Ammon's horn (tissue), 1 donor: Measurements from ENCODE around the gene CA5A.
"Not testable (repeated sequence)": the region's sequence is repeated elsewhere in the genome, so short reads cannot be mapped to it uniquely, and the experiment has no call there.

Experiments
- DNase-seq: peaks from one replicate; pipeline ENCODE4 v3.0.0-alpha.2; 2016; ENCODE audit warnings: low spot score

The CA5A gene

DNA sequence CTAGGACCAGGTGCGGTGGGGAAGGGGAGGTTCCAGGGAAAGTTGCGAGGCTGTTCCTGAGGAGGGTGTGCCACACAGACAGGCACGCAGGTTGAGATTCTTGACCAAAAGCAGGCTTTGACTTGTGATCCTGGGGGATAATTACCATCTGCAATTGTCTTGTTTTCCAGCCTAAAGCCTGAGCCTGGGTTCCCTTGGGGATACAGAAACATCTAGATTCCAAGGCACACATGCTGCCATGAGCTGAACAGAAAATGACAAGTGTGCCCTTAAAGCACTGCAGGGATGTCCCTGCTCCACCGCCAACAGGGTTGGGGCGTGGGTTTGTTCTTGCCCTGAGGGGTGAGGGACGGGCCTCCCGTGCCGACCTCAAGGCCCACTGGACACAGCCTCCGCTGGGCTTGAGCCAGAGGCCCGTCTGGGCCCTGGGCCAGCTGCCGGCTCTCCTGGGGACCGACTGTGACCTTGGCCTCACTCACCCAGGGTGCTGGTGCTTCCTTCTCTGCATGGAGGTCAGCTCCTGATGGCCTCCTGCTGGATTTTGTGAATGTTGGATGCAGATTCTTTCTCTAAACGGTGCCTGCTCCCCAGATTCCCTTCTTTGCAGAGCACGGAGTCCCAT, 14.0 kb downstream of the CA5A start:
- no peak for DNase-seq

DNA sequence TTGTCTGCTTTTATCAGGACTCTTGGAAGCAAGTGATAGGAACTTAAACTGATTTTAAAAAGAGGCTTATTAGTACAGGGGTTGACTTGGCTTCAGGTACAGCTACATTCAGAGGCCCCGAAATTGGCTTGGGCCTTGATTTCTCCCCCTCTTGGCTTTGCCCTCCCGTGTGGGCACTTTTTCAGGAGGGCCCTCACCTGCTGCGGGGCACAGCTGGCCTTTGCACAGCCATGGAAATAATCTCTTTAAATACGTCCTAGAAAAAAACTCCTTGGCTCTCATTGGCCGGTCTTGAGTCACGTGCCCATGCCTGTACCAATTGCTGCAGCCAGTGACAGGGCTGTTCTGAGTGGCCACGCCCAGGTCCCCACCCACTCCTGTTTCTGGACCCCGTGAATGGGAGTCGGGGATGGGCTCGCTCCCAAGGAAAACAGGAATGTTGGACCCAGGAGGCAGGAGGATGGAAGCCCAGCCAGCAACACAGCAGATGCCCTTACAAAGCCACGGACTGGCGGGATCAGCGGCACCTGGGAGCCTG, 15.0 kb downstream of the CA5A start:
- no peak for DNase-seq

DNA sequence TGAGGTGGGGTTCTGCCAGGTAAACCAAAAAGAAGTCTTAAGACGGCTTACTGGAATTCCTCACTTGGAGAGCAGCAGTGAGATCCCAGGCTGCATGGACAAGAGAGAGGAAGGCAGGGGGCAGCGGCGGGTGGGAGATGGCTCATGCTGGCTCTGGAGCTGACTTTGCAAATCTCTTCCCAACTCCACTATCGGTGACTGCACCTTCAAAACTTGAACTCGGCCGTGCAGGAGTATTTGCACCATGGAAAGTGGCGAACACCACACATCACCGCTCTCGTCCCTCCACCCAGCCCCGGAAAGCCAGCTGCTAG, 16.7 kb downstream of the CA5A start:
- DNase-seq = no peak

DNA sequence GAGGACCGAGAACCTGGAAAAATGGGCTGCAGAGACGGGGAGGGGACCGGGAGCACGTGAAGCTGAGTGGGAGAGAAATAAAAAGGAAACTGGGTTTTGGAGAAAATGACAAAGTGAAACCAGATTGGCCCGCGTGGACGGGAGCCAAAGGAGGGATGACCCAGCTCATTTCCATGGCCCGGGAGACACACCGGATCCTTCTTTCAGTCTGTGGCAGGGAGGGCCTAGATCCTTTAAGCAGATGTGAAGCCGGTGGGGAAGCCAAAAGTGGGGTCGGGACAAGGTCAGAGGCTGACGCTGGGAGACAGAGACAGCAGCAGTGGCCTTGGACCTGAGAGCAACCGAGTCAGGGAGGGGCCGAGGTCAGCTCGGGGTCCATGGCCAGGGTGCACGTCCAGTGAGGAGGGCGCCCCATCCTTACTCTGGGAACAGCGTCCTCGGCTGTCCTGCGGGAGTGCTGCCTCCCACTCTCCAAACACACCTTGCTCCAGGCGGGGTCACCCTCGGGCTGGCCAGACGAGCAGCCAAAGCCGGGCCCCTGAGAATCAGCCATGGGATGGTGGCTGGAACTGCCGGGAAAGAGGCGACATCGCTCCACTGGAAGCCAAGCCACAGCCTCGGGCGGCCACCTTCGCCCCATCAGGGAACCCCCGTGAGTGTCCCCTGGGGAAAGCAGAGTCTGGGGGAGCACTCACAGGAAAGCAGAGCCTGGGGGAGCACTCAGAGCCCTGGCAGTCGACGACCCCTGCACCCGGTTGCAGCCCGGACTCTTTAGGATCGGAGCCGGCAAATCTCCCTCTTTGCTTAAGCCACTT, 17.3 kb downstream of the CA5A start:
- no peak for DNase-seq

DNA sequence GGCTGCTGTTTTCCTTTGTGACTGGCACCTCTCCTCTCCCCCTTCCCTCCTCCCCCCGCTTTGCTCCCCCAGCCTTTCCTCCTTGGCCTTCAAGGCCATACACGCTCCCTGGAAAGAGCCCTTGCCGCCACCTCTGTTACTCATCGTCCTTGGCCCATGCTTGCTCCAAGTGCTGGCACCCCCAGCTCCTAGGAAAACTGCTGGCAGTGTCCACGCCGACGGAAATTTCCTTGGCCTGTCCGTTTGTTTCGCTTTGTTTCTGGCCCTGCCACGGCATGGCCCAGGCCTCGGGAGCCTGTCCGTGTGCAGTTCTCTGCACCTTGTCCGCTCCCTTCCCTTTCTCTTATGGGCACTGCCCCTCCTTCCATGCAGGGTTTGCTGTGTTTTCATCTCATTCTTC, 18.0 kb downstream of the CA5A start:
- DNase-seq = peak; percentile 62

DNA sequence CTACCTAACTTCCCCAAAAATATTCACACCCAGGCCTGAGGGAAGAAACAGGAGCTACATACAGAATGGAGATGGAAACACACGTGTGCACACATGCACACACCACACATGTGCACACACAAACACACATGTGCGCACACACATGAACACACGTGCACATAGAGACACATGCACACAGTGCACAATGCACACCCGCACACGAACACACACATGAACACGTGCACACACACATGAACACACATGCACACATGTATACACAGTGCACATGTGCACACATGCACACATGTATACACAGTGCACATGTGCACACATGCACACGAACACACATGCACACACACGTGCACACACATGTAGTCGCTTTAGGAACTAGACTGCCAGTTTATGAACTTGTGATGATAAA, 18.8 kb downstream of the CA5A start:
- no peak for DNase-seq

DNA sequence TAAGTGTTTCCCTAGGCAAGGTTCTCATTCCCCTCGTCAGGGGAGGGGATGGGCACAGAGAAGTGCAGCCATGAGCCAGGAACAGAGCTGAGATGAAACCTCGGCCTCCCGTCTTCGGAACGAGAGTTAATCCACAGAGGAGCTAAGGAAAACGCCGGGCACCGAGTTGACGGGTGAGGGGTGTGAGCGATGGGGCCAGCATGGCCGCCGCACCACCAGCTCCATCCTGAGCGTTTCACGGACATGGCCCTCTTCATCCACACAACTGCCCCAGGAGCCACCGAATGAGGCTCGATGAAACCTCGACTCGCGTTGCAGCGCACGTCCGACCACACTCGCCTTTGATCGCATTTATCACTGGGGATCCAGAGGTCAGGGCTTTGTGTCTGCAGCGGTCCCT, 21.5 kb downstream of the CA5A start:
- DNase-seq = no peak

DNA sequence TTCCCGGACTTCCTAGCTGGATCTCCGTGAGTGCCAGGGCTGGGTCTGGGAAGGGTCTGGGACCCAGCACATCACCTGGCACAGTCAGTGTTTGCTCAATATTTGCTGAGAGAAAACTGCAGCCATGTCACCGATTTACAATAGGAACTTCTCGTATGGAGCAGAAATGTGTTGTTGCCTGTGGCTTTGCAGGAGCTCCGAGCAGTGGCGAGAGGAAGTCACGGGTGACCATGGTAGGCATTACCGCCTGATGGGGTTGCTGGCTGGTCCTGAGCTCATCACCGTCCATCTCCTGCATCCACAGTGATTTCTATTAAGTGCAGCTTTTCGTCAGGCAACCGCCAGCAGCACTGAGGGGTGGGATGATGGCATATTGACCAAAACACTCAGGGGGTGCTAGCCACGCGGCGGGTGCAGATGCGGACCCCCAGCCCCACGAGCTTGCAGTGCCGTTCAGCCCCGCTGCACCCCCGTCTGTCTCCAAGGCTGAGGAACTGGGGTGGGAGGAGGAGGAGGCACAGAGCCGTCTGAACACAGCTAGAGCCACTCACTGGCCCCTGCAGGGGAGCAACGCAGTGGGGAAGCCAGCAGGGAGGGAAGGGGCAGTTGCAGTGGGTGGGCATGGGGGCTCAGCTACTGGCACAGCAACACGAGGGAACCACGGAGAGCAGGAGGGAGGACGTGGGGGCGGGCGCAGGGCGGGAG, 22.2 kb downstream of the CA5A start:
- DNase-seq = not testable (repeated sequence)

DNA sequence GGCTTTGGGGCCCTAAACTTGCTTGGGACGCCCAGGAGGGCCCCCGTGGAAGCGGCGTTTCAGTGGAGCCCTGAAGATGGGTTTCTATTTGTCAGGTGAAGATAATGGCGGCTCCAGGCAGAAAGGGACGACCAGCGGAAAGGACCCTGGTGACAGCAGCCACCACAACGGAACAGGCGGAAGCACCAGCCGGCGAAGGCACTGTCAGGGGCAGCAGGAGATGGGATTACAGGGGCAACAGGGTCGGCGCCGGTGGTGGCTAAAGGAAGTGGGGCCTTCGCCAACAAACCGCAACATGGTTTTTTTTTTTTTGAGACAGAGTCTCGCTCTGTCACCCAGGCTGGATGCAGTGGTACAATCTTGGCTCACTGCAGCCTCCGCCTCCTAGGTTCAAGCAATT, 23.6 kb downstream of the CA5A start:
- DNase-seq = not testable (repeated sequence)

DNA sequence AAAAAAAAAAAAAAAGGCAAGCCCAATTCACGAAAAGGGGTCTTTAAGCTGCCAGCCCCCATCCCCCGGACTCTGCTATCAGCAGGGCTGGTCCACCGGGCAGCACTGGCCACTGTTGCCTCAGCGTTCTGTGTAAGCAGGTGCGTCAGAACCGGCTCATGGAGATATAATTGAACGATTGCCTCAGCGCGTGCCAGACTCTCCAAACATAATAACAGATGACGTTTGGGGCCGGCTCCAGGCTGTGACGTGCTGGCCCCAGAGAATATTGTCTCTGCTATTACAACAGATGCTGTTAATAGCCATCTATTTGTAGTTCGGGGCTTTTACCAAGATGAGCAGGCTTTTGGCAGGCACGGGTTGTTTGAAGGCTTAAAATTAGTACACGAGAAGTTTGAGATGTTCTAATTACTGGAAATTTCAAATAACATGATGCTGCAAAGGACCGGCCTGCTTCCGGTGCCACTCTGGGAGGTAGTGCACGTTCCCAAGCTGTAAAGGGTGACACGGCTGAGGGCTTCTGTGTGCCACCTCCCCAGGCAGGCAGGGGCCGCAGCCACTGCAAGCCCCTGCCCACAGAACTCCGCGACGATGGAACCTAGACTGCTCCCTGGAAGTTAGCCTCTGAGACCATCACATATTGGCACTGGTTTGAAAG, 25.1 kb downstream of the CA5A start:
- DNase-seq = peak; percentile 63

DNA sequence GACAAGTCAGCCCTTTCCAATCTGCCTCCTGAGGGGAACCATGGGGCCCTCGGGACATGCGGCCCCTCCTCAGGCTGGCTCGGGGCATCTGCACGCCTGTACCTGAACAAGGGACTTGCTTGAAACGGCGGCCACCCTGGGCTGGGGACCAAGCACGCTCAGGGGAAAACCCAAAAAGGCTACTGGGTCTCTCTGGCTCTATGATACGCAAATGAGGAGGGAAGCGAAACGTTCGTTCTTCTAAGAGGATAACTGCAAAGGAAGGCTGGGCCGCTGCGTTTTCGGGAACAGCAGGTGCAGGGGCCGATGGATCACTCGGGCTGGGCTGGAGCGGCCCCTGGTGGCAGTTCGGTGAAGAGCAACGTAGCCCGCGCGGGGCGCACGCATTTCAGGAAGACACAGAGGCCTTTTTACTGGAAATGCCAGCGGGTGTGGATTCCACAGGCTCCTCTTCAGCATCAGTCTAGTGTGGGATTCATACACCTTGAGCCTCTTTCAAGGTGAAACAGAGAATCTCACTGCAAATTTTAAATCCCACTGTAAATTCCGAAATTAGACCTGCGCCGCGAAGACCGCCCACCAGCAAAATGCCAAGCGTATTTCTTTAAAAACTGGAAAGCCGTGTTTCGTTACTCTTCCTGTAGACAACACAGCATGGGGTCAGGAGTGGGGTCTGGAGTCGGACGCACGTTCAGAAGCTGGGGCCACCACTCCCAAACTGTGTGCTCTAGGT, 27.0 kb downstream of the CA5A start:
- DNase-seq = peak; percentile 71

DNA sequence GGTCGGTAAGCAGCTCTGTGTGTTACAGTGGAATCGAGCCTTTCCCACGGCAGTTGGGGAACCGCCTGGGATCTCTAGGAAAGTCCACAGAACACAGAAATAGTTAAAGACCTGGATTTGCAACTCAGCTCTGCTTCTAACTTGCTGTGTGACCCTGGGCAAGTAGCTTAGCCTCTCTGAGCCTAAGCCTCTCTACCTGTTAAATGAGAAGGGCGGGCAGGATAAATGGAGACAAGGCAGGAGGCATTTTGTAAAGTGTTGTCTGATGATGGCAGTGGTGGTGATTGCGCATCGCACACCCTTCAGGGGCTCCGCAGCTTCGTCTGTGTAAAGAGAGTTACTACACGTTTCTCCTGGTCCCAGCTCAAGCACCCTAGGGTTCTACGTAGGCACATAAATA, 28.2 kb downstream of the CA5A start:
- not testable (repeated sequence) for DNase-seq

DNA sequence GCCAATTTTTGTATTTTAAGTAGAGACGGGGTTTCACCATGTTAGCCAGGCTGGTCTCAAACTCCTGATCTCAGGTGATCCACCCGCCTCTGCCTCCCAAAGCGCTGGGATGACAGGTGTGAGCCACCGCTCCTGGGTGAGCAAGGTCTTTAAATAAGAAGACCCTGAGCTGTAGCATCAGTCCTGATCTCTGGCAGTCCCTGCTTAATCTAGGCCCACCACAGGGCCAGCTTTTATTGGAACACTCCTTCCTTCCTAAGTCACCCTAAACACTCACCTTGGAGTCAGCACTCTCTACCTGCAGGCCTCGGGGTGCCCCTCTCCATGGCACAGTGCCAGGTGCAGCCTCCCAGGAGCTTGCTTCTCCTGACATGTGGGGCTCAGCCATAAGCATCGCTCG, 30.8 kb downstream of the CA5A start:
- DNase-seq = not testable (repeated sequence)

DNA sequence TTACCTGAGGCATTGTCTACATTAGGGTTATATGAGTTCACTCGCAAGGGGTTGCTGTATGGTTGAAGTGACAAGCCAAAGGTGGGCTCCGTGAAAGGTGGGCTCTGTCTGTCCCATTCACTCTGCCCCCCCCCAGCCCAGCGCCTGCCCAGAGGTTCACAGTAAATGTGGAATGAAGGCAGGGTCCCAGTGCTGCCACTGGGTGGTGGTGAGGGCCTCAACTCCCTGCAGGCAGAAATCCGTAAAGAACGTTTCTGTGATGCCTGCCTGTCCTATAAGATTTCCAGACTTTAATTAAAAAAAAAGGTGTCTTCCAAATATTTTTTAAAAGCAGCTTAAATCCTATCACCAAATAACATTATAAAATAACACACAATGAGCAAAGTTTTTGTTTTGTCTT, 31.4 kb downstream of the CA5A start:
- not testable (repeated sequence) for DNase-seq

DNA sequence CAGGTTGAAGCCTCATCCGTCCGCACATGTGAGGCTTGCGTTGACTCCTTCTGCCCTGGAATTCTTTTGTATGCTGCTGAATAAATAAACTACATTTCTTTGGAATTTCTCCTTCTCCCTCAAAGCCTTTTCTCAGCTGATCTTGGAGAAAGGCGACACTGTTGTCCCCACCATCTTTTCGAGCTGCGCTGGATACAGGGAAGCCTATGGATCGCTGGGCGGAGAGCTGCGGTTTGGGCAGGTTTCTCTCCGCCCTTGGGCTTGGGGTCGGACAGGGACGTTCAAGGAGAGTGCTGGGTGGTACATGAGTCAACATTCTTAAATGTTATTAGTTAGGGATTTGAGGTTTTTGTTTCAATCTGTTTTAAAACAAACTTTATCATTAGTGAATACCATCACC, 35.8 kb downstream of the CA5A start:
- not testable (repeated sequence) for DNase-seq

DNA sequence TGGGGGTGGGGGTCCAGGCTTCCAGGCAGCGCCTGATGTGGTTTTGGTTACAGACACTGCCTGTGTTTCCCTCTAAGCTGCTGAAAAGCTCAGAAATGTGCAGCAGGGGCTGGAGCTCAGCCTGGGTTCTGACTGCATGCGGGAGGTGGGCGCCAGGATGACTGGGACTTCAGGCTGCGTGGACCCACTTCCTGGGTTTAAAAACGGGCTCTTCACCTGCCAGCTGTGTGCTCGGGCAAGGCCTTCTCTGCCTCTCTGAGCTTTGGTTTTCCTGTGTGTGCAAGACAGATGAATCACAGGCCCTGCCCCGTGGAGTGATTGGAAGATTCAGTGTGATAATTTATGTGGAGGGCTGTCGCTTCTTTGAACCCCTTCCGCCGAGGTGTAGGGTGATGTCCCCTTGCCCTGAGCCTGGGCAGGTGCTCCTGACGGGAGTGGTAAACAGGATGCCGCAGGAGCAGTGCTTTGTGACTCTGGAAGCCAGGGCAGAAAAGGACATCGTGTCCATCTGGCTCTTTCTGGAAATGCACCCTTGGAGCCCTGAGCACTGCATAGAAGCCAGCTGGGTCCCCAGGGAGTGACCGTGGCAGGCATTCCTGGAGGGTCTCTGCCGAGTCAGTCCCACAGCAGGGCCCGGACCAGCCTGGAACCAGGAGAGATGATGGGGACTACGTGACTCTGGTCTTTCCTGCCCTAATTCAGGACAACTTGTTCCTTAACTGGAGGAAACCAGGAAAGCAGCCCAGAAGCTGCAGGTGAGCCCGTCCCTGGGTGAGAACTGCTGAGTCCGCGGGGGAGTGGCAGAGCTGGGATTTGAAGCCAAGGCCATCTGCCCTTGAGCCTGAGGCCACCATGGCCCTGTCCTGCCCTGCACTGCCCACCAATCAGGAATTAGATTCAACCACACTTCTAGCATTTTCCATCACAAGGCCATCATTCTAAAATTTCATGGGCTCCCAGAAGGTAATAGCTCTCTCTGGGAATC, 38.5 kb downstream of the CA5A start:
- DNase-seq = no peak

DNA sequence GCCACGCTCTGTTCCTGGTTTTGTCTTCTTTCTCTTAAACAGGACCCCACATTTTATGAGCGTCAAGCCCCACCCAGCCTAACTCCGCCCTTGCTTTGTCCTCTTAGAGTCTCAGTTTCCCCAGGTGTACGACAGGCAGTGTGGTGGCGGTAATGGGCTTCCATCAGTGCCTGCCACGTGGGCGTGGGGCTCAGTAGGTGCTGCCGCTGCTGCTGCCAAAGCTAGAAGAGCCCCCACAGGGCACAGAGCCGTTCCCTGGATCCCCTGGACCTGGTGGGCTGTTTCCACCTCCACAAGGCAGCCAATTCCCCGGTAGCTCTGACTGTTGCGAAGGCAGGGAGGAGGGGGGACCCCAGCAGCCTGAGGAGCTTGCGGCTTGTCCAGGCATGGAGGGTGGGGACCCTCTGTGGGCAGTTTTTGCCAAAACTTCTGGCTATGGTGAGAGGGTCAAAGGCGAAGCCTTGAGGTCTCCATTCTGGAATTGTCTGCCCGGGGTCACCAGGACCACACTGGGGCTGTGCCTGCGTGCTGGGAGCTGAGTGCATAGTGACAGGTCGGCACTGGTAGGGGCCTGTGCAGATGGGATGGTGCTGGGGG, 39.3 kb downstream of the CA5A start:
- DNase-seq = not testable (repeated sequence)

DNA sequence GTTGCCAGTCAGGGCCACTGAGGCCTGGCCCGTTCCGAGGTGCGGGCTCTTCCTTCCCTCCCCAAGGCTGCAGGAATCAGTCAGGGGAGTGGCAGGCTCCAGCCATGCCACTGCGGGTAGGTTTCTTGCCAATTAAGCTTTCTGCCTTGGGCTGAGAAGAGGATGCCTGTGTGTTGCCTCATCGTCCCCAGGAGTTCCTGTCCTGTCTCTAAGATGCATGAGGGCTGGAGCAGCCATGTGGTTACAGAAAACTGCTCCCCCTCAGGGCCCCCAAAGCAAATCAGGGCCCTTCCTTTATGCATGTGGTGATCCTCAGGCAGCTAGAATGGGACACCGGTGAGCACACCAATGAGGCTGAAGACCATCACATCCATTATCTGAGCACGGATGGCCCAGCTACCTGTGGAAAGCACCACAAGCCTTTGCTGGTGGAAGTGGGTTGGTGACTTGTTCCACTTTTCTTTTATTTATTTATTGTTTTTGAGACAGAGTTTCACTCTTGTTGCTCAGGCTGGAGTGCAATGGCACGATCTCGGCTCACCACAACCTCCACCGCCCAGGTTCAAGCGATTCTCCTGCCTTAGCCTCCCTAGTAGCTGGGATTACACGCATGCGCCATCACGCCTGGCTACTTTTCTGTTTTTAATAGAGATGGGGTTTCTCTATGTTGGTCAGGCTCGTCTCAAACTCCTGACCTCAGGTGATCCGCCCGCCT, 40.0 kb downstream of the CA5A start:
- DNase-seq = peak; percentile 41

DNA sequence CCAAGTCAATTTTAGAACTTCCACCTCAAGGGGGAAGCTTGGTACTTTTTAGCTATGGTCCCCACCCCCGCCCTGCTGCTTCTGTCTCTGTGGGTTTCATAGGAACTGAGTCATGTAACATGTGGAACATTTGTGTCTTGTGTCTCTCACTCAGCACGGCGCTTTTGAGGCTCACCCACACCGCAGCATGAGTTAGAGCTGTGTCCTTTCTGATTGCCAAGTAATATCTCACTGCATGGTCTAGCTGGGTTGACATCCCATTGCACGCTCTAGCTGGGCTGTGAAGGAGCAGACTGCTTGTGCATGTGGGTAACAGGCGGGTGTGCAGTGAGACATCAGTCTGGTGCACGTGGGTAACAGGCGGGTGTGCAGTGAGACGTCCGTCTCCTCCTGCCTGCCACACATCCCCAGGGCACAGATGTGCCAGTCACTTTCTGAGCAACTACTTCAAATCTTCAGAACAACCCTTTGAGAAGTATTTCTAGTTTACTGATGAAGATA, 40.6 kb downstream of the CA5A start:
- DNase-seq = peak; percentile 87
